ENCODE results near the gene CA5B.
"Not testable (repeated sequence)": the region's sequence is repeated elsewhere in the genome, so short reads cannot be mapped to it uniquely, and the experiment has no call there.

Gene CA5B

GRCh38 chrX:15816438-15816809 is 78.4 kb downstream of the CA5B start:
- peak overlapping the region; percentile 91 for H3K27ac ChIP-seq (ENCODE audit: low read depth, low read length)
- H3K27me3 ChIP-seq (ENCODE audit: control insufficient read depth, insufficient read depth, low read length): no peaks in the 10 kb centered on the region
- H3K9ac ChIP-seq (ENCODE audit: low read depth, low read length): peak overlapping the region; percentile 65
- H3K36me3 ChIP-seq (ENCODE audit: control insufficient read depth, insufficient read depth, low read length): peaks cover 87% of the 10 kb centered on the region
- H3K4me3 ChIP-seq (ENCODE audit: low read depth, low read length): no peak overlapping the region
- no peaks in the 10 kb centered on the region for H3K9me3 ChIP-seq (ENCODE audit: control insufficient read depth, insufficient read depth, low read length)
- peaks cover 19% of the 10 kb centered on the region for H3K4me1 ChIP-seq (ENCODE audit: control insufficient read depth, insufficient read depth, low read length)

GRCh38 chrX:15816886-15817285 is 78.8 kb downstream of the CA5B start:
- Histone ChIP-seq H3K9ac (ENCODE audit: low read depth, low read length) (peak overlapping the region; percentile 65), H3K4me3 (ENCODE audit: low read depth, low read length) (no peak overlapping the region), H3K27ac (ENCODE audit: low read depth, low read length) (peak overlapping the region; percentile 91)

GRCh38 chrX:15820106-15821073 is 82.3 kb downstream of the CA5B start:
- peaks cover 19% of the 10 kb centered on the region for H3K4me1 ChIP-seq (ENCODE audit: control insufficient read depth, insufficient read depth, low read length)
- H3K27ac ChIP-seq (ENCODE audit: low read depth, low read length): no peak overlapping the region
- H3K36me3 ChIP-seq (ENCODE audit: control insufficient read depth, insufficient read depth, low read length): peaks cover 69% of the 10 kb centered on the region
- no peak overlapping the region for H3K4me3 ChIP-seq (ENCODE audit: low read depth, low read length)
- no peaks in the 10 kb centered on the region for H3K9me3 ChIP-seq (ENCODE audit: control insufficient read depth, insufficient read depth, low read length)
- no peaks in the 10 kb centered on the region for H3K27me3 ChIP-seq (ENCODE audit: control insufficient read depth, insufficient read depth, low read length)
- no peak overlapping the region for H3K9ac ChIP-seq (ENCODE audit: low read depth, low read length)

More at GRCh38 chrX:15816886-15817285, 78.8 kb downstream of the CA5B start:
- Histone ChIP-seq H3K27me3 (ENCODE audit: control insufficient read depth, insufficient read depth, low read length) (no peaks in the 10 kb centered on the region), H3K4me1 (ENCODE audit: control insufficient read depth, insufficient read depth, low read length) (peaks cover 19% of the 10 kb centered on the region), H3K36me3 (ENCODE audit: control insufficient read depth, insufficient read depth, low read length) (peaks cover 88% of the 10 kb centered on the region), H3K9me3 (ENCODE audit: control insufficient read depth, insufficient read depth, low read length) (no peaks in the 10 kb centered on the region)

- peaks cover 66% of the 10 kb centered on the region for H3K36me3 ChIP-seq (ENCODE audit: control insufficient read depth, insufficient read depth, low read length)
- H3K4me3 ChIP-seq (ENCODE audit: low read depth, low read length): no peak overlapping the region
- no peaks in the 10 kb centered on the region for H3K9me3 ChIP-seq (ENCODE audit: control insufficient read depth, insufficient read depth, low read length)
- no peaks in the 10 kb centered on the region for H3K4me1 ChIP-seq (ENCODE audit: control insufficient read depth, insufficient read depth, low read length)
- no peak overlapping the region for H3K9ac ChIP-seq (ENCODE audit: low read depth, low read length)
- H3K27ac ChIP-seq (ENCODE audit: low read depth, low read length): no peak overlapping the region
- no peaks in the 10 kb centered on the region for H3K27me3 ChIP-seq (ENCODE audit: control insufficient read depth, insufficient read depth, low read length)
Measured at GRCh38 chrX:15822922-15823321, 84.9 kb downstream of the CA5B start.

GRCh38 chrX:15825936-15826335 is 87.9 kb downstream of the CA5B start:
- H3K4me1 ChIP-seq (ENCODE audit: control insufficient read depth, insufficient read depth, low read length): no peaks in the 10 kb centered on the region
- H3K9me3 ChIP-seq (ENCODE audit: control insufficient read depth, insufficient read depth, low read length): no peaks in the 10 kb centered on the region
- H3K27me3 ChIP-seq (ENCODE audit: control insufficient read depth, insufficient read depth, low read length): no peaks in the 10 kb centered on the region
- no peak overlapping the region for H3K4me3 ChIP-seq (ENCODE audit: low read depth, low read length)
- H3K36me3 ChIP-seq (ENCODE audit: control insufficient read depth, insufficient read depth, low read length): peaks cover 61% of the 10 kb centered on the region
- no peak overlapping the region for H3K9ac ChIP-seq (ENCODE audit: low read depth, low read length)
- no peak overlapping the region for H3K27ac ChIP-seq (ENCODE audit: low read depth, low read length)

GRCh38 chrX:15829217-15829616 is 91.1 kb downstream of the CA5B start:
- Histone ChIP-seq H3K4me3 (ENCODE audit: low read depth, low read length) (no peak overlapping the region), H3K36me3 (ENCODE audit: control insufficient read depth, insufficient read depth, low read length) (peaks cover 66% of the 10 kb centered on the region), H3K4me1 (ENCODE audit: control insufficient read depth, insufficient read depth, low read length) (peaks cover 20% of the 10 kb centered on the region), H3K9me3 (ENCODE audit: control insufficient read depth, insufficient read depth, low read length) (no peaks in the 10 kb centered on the region), H3K27me3 (ENCODE audit: control insufficient read depth, insufficient read depth, low read length) (no peaks in the 10 kb centered on the region), H3K9ac (ENCODE audit: low read depth, low read length) (no peak overlapping the region), H3K27ac (ENCODE audit: low read depth, low read length) (no peak overlapping the region)

GRCh38 chrX:15831347-15831746 is 93.3 kb downstream of the CA5B start:
- not testable (repeated sequence) for H3K9me3 ChIP-seq (ENCODE audit: control insufficient read depth, insufficient read depth, low read length); H3K9ac ChIP-seq (ENCODE audit: low read depth, low read length); H3K4me3 ChIP-seq (ENCODE audit: low read depth, low read length); H3K27me3 ChIP-seq (ENCODE audit: control insufficient read depth, insufficient read depth, low read length); H3K27ac ChIP-seq (ENCODE audit: low read depth, low read length)
- H3K36me3 ChIP-seq (ENCODE audit: control insufficient read depth, insufficient read depth, low read length): peaks cover 82% of the 10 kb centered on the region
- peaks cover 32% of the 10 kb centered on the region for H3K4me1 ChIP-seq (ENCODE audit: control insufficient read depth, insufficient read depth, low read length)

GRCh38 chrX:15834053-15834452 is 96.0 kb downstream of the CA5B start:
- Histone ChIP-seq H3K9ac (ENCODE audit: low read depth, low read length) (no peak overlapping the region), H3K27me3 (ENCODE audit: control insufficient read depth, insufficient read depth, low read length) (no peaks in the 10 kb centered on the region), H3K36me3 (ENCODE audit: control insufficient read depth, insufficient read depth, low read length) (peaks cover 83% of the 10 kb centered on the region), H3K4me3 (ENCODE audit: low read depth, low read length) (no peak overlapping the region; the same call in 1 of the 2 replicates), H3K9me3 (ENCODE audit: control insufficient read depth, insufficient read depth, low read length) (no peaks in the 10 kb centered on the region), H3K4me1 (ENCODE audit: control insufficient read depth, insufficient read depth, low read length) (peaks cover 32% of the 10 kb centered on the region), H3K27ac (ENCODE audit: low read depth, low read length) (no peak overlapping the region)

- Histone ChIP-seq H3K9me3 (ENCODE audit: control insufficient read depth, insufficient read depth, low read length) (no peaks in the 10 kb centered on the region), H3K27me3 (ENCODE audit: control insufficient read depth, insufficient read depth, low read length) (no peaks in the 10 kb centered on the region), H3K4me3 (ENCODE audit: low read depth, low read length) (no peak overlapping the region), H3K27ac (ENCODE audit: low read depth, low read length) (peak overlapping the region; percentile 21), H3K36me3 (ENCODE audit: control insufficient read depth, insufficient read depth, low read length) (peaks cover 83% of the 10 kb centered on the region), H3K4me1 (ENCODE audit: control insufficient read depth, insufficient read depth, low read length) (peaks cover 32% of the 10 kb centered on the region), H3K9ac (ENCODE audit: low read depth, low read length) (no peak overlapping the region)
Measured at GRCh38 chrX:15834827-15835595, 96.9 kb downstream of the CA5B start.
